K562 (cell line): Measurements from ENCODE around the gene ERCC1. TPM values are rescaled to one million over a fixed set of nuclear protein-coding genes. Genes with fewer than 3 reads are reported as not detected.

Experiments
- ARID3B ChIP-seq: fragments of 250-450 bp; sonication (Bioruptor Pico); IDR thresholded peaks from 2 replicates; pipeline ENCODE4 v1.4.0; 2020; ENCODE audit warnings: borderline replicate concordance
- CUX1 ChIP-seq: fragments of 200-800 bp; sonication (Bioruptor generic); IDR thresholded peaks from 2 replicates; pipeline ENCODE4 v1.6.1; 2016; ENCODE audit warnings: missing genetic modification characterization, missing compliant biosample characterization
- MYC ChIP-seq, 2 experiments: fragments of 250-450 bp in 1 of 2; sonication (Bioruptor Pico) in 1 of 2; IDR thresholded peaks; 2 replicates each; pipeline versions ENCODE4 v1.5.1 to v1.6.1; 2012 to 2021; ENCODE audit warnings: low read depth in 2 of 2, borderline replicate concordance in 1 of 2, improper control_type of control experiment in 1 of 2, low read length in 1 of 2, mild to moderate bottlenecking in 1 of 2, moderate library complexity in 1 of 2
- NCOA6 ChIP-seq: fragments of 450-650 bp; IDR thresholded peaks from 2 replicates; pipeline ENCODE4 v1.6.1; 2017; ENCODE audit warnings: mild to moderate bottlenecking
- NFXL1 ChIP-seq: fragments of 450-650 bp; formaldehyde crosslinking; IDR thresholded peaks from 2 replicates; pipeline ENCODE4 v1.4.0; 2021; ENCODE audit warnings: mild to moderate bottlenecking
- TAF9B ChIP-seq: fragments of 450-650 bp; IDR thresholded peaks from 2 replicates; pipeline ENCODE4 v1.6.1; 2018; ENCODE audit warnings: mild to moderate bottlenecking; ENCODE audit not compliant: partially characterized antibody
- ZNF224 ChIP-seq: sonication (generic); formaldehyde crosslinking; IDR thresholded peaks from 2 replicates; pipeline ENCODE4 v1.8.0; 2022; ENCODE audit warnings: mild to moderate bottlenecking, missing genetic modification reagents
- ZNF584 ChIP-seq: fragments of 200-800 bp; sonication (Bioruptor generic); IDR thresholded peaks from 2 replicates; pipeline ENCODE4 v1.6.1; 2016; ENCODE audit warnings: low read depth, mild to moderate bottlenecking, missing genetic modification characterization, missing compliant biosample characterization
- ZNF76 ChIP-seq: fragments of 250-450 bp; sonication (Bioruptor Pico); IDR thresholded peaks from 2 replicates; pipeline ENCODE4 v1.4.0; 2020; ENCODE audit warnings: mild to moderate bottlenecking, moderate library complexity, borderline replicate concordance
- polyA plus RNA-seq, 8 experiments: library from polyadenylated mRNA; depleted of rRNA in 4 of 8; stranded (reverse) in 5 of 8; unstranded in 3 of 8; fragments of >200 nt; fragmentation: Nextera tagmentation in 2 of 8; fragmentation: Illumina TruSeq in 1 of 8; extraction: Ambion mirVana in 2 of 8; extraction: Trizol in 1 of 8; gene quantifications; 2 replicates each; pipeline versions ENCODE4 v1.2.1 to v1.2.3, GENCODE V29; 2011 to 2014; ENCODE audit warnings: inconsistent platforms in 1 of 8, missing spikeins in 1 of 8
- total RNA-seq, 7 experiments: library from RNA; depleted of rRNA in 6 of 7; stranded (reverse); fragments of >200 nt in 6 of 7; fragmentation: Illumina TruSeq in 2 of 7; extraction: Trizol in 2 of 7; gene quantifications; 2 replicates each; pipeline versions ENCODE4 v1.2.1 to v1.2.3, GENCODE V29; 2011 to 2021; ENCODE audit warnings: low replicate concordance in 1 of 7
- TF ChIP-seq, protein P1 (sequence below): sonication (generic); formaldehyde crosslinking; IDR thresholded peaks from 2 replicates; pipeline ENCODE4 v1.8.0; 2022; ENCODE audit warnings: mild to moderate bottlenecking, missing genetic modification reagents
- TF ChIP-seq, protein P2 (sequence below): fragments of 250-450 bp; sonication (Bioruptor Pico); IDR thresholded peaks from 2 replicates; pipeline ENCODE4 v1.5.1; 2021; ENCODE audit warnings: mild to moderate bottlenecking
- TF ChIP-seq, protein P3 (sequence below), 2 experiments: fragments of 450-650 bp; IDR thresholded peaks; 2 replicates each; pipeline ENCODE4 v1.6.1; 2016

Gene ERCC1
- total and polyA plus RNA-seq, 9 of the 15 experiments (the other 6 are each of a cell fraction or from before 2014, with no cell fraction given) = 9.3 to 92.6 (median 60.0) TPM

- TF ChIP-seq, protein P1, sequence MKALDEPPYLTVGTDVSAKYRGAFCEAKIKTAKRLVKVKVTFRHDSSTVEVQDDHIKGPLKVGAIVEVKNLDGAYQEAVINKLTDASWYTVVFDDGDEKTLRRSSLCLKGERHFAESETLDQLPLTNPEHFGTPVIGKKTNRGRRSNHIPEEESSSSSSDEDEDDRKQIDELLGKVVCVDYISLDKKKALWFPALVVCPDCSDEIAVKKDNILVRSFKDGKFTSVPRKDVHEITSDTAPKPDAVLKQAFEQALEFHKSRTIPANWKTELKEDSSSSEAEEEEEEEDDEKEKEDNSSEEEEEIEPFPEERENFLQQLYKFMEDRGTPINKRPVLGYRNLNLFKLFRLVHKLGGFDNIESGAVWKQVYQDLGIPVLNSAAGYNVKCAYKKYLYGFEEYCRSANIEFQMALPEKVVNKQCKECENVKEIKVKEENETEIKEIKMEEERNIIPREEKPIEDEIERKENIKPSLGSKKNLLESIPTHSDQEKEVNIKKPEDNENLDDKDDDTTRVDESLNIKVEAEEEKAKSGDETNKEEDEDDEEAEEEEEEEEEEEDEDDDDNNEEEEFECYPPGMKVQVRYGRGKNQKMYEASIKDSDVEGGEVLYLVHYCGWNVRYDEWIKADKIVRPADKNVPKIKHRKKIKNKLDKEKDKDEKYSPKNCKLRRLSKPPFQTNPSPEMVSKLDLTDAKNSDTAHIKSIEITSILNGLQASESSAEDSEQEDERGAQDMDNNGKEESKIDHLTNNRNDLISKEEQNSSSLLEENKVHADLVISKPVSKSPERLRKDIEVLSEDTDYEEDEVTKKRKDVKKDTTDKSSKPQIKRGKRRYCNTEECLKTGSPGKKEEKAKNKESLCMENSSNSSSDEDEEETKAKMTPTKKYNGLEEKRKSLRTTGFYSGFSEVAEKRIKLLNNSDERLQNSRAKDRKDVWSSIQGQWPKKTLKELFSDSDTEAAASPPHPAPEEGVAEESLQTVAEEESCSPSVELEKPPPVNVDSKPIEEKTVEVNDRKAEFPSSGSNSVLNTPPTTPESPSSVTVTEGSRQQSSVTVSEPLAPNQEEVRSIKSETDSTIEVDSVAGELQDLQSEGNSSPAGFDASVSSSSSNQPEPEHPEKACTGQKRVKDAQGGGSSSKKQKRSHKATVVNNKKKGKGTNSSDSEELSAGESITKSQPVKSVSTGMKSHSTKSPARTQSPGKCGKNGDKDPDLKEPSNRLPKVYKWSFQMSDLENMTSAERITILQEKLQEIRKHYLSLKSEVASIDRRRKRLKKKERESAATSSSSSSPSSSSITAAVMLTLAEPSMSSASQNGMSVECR (CRISPR knock-in tag) = 0 out of 2 replicates have a peak, but pooled peaks have one; percentile 35
- TF ChIP-seq NCOA6 (no peak), ARID3B (CRISPR knock-in tag) (no peak), ZNF76 (CRISPR knock-in tag) (no peak), TAF9B (no peak), ZNF584 (CRISPR knock-in tag) (no peak), MYC (IDR thresholded peaks at IDR 0.05; ENCODE audit: low read depth, low read length) (no peak), MYC (CRISPR knock-in tag; IDR thresholded peaks at IDR 0.05; ENCODE audit: borderline replicate concordance, low read depth) (no peak), CUX1 (CRISPR knock-in tag) (no peak), ZNF224 (CRISPR knock-in tag) (no peak), NFXL1 (no peak)
- TF ChIP-seq, protein P2, sequence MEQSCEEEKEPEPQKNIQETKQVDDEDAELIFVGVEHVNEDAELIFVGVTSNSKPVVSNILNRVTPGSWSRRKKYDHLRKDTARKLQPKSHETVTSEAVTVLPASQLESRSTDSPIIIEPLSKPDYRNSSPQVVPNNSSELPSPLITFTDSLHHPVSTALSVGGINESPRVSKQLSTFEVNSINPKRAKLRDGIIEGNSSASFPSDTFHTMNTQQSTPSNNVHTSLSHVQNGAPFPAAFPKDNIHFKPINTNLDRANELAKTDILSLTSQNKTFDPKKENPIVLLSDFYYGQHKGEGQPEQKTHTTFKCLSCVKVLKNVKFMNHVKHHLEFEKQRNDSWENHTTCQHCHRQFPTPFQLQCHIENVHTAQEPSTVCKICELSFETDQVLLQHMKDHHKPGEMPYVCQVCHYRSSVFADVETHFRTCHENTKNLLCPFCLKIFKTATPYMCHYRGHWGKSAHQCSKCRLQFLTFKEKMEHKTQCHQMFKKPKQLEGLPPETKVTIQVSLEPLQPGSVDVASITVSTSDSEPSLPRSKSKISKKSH (CRISPR knock-in tag) = no peak
- TF ChIP-seq, protein P3, sequence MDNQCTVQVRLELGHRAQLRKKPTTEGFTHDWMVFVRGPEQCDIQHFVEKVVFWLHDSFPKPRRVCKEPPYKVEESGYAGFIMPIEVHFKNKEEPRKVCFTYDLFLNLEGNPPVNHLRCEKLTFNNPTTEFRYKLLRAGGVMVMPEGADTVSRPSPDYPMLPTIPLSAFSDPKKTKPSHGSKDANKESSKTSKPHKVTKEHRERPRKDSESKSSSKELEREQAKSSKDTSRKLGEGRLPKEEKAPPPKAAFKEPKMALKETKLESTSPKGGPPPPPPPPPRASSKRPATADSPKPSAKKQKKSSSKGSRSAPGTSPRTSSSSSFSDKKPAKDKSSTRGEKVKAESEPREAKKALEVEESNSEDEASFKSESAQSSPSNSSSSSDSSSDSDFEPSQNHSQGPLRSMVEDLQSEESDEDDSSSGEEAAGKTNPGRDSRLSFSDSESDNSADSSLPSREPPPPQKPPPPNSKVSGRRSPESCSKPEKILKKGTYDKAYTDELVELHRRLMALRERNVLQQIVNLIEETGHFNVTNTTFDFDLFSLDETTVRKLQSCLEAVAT (IDR thresholded peaks at IDR 0.05) = peak in 1 of 2 experiments; percentile 44; a peak in 1 of 4 replicates
These were observed 28.2 kb upstream of the ERCC1 start (continued) for GRCh38 chr19:45451850-45452387.
